Endothelial cell of umbilical vein (primary cell): ENCODE measurements around the gene UBASH3B. TPM values are rescaled to one million over a fixed set of nuclear protein-coding genes. Genes with fewer than 3 reads are reported as not detected.

Source experiments
- BruUV-seq: library from RNA; stranded (reverse); fragments of 400-500 nt; replicated peaks from 2 replicates; lab custom pipeline; 2021; lab: Mats Ljungman, UMichigan
- CTCF ChIA-PET: fragments of 300-600, 350-600 bp; sonication (Branson Sonifier 250); formaldehyde crosslinking; loops from one replicate; lab custom pipeline; 2021; ENCODE audit warnings: antibody characterized with exemption, inconsistent platforms; lab: Charles Lee
- POLR2A ChIA-PET: fragments of 300-600, 350-600 bp; sonication (Branson Sonifier 250); formaldehyde crosslinking; loops from one replicate; lab custom pipeline; 2021; ENCODE audit warnings: antibody characterized with exemption, inconsistent platforms; lab: Charles Lee
- DNase-seq: peaks from one replicate; pipeline ENCODE4 v3.0.0-alpha.2; 2011; ENCODE audit warnings: low read depth, low spot score
- FAIRE-seq: peaks from 2 replicates; lab custom pipeline; 2011; peaks lifted over from hg19 to GRCh38; lab: Jason Lieb, UNC
- H2AFZ ChIP-seq: 2 replicates; pipeline ENCODE4 v1.6.0; 2012; ENCODE audit warnings: low read depth, low read length, control low read depth, inconsistent platforms
- H3K27ac ChIP-seq: 2 replicates; pipeline ENCODE4 v1.5.1; 2011; ENCODE audit warnings: low read depth, mild to moderate bottlenecking, control low read depth, low read length, moderate library complexity; ENCODE audit not compliant: insufficient read depth
- H3K27me3 ChIP-seq, 2 experiments: 2 replicates each; pipeline versions ENCODE4 v1.6.0 to v1.6.1; 2011; ENCODE audit warnings: low read length in 2 of 2, mixed read lengths in 1 of 2; ENCODE audit not compliant: control insufficient read depth in 2 of 2, insufficient read depth in 2 of 2
- H3K36me3 ChIP-seq, 2 experiments: 2 replicates in 1 of 2; 3 replicates in 1 of 2; pipeline ENCODE4 v1.5.1; 2011; ENCODE audit warnings: low read length in 2 of 2, mild to moderate bottlenecking in 1 of 2, moderate library complexity in 1 of 2; ENCODE audit not compliant: control insufficient read depth in 2 of 2, insufficient read depth in 2 of 2; ENCODE audit errors: extremely low read depth in 1 of 2
- H3K4me1 ChIP-seq: 3 replicates; pipeline ENCODE4 v1.5.1; 2011; ENCODE audit warnings: mild to moderate bottlenecking, low read length; ENCODE audit not compliant: control insufficient read depth, insufficient read depth; ENCODE audit errors: extremely low read depth
- H3K4me2 ChIP-seq: 2 replicates; pipeline ENCODE4 v1.6.1; 2011; ENCODE audit warnings: low read length, control low read depth, mixed read lengths; ENCODE audit not compliant: insufficient read depth
- H3K4me3 ChIP-seq, 3 experiments: fragments of 200-600 bp in 1 of 3; sonication (generic), shearing (Covaris generic) in 1 of 3; replicated peaks in 1 of 3; 2 replicates each; pipeline ENCODE4 v1.5.1; 2011 to 2016; ENCODE audit warnings: control low read depth in 3 of 3, low read length in 3 of 3, mild to moderate bottlenecking in 2 of 3, inconsistent platforms in 1 of 3, low read depth in 1 of 3, moderate library complexity in 1 of 3; ENCODE audit not compliant: insufficient read depth in 1 of 3
- H3K79me2 ChIP-seq: 2 replicates; pipeline ENCODE4 v1.6.0; 2012; ENCODE audit warnings: low read length, inconsistent platforms; ENCODE audit not compliant: control insufficient read depth, insufficient read depth
- H3K9ac ChIP-seq: replicated peaks from 2 replicates; pipeline ENCODE3; 2011; ENCODE audit warnings: low read length, control low read depth; ENCODE audit not compliant: insufficient read depth; ENCODE audit errors: extremely low read depth
- H3K9me1 ChIP-seq: replicated peaks from 3 replicates; pipeline ENCODE4 v1.6.0; 2011; ENCODE audit warnings: mild to moderate bottlenecking, low read length; ENCODE audit not compliant: control insufficient read depth, insufficient read depth; ENCODE audit errors: extremely low read depth
- H3K9me3 ChIP-seq: replicated peaks from 2 replicates; pipeline ENCODE4 v1.5.1; 2012; ENCODE audit warnings: low read length, inconsistent platforms; ENCODE audit not compliant: control insufficient read depth, insufficient read depth
- H4K20me1 ChIP-seq: replicated peaks from 2 replicates; pipeline ENCODE3; 2011; ENCODE audit warnings: mild to moderate bottlenecking, low read length; ENCODE audit not compliant: control insufficient read depth, insufficient read depth; ENCODE audit errors: extremely low read depth
- CTCF ChIP-seq, 2 donors: IDR thresholded peaks; 1 replicate in 1 of 2; 2 replicates in 1 of 2; pipeline ENCODE4 v1.5.1; 2011; ENCODE audit warnings: low read length in 2 of 2, mild to moderate bottlenecking in 2 of 2, moderate library complexity in 2 of 2, control low read depth in 1 of 2, inconsistent platforms in 1 of 2, low read depth in 1 of 2; ENCODE audit not compliant: insufficient read depth in 1 of 2; ENCODE audit errors: extremely low read depth in 1 of 2
- EZH2 ChIP-seq: IDR thresholded peaks from 2 replicates; pipeline ENCODE4 v1.6.1; 2012; ENCODE audit warnings: borderline replicate concordance, low read depth, mild to moderate bottlenecking, moderate library complexity, low read length, inconsistent platforms; ENCODE audit not compliant: severe bottlenecking
- FOS ChIP-seq: IDR thresholded peaks from 2 replicates; pipeline ENCODE4 v1.6.1; 2011; ENCODE audit warnings: mild to moderate bottlenecking, low read length, moderate library complexity, borderline replicate concordance; ENCODE audit not compliant: insufficient read depth
- GATA2 ChIP-seq: IDR thresholded peaks from 2 replicates; pipeline ENCODE4 v1.7.0; 2011; ENCODE audit warnings: low read depth, mild to moderate bottlenecking, moderate library complexity, mixed read lengths, low read length; ENCODE audit not compliant: insufficient read length, insufficient read depth
- JUN ChIP-seq: IDR thresholded peaks from 2 replicates; pipeline ENCODE4 v1.6.1; 2011; ENCODE audit warnings: borderline replicate concordance, low read depth; ENCODE audit not compliant: insufficient read length, insufficient read depth
- MAX ChIP-seq: IDR thresholded peaks from 2 replicates; pipeline ENCODE4 v1.6.1; 2011; ENCODE audit not compliant: insufficient read depth, insufficient read length
- MYC ChIP-seq: IDR thresholded peaks from one replicate; pipeline ENCODE4 v1.6.1; 2011; ENCODE audit warnings: mild to moderate bottlenecking, low read depth, low read length
- POLR2A ChIP-seq: IDR thresholded peaks from 2 replicates; pipeline ENCODE4 v1.6.1; 2012; ENCODE audit warnings: low read depth, mild to moderate bottlenecking, control low read depth, low read length
- POLR2AphosphoS5 ChIP-seq: IDR thresholded peaks from 2 replicates; pipeline ENCODE4 v1.6.1; 2012; ENCODE audit warnings: low read depth, mild to moderate bottlenecking, control low read depth, low read length, moderate library complexity; ENCODE audit not compliant: insufficient read depth
- dilution Hi-C: fragments of 300-500 bp; cut with MboI; formaldehyde crosslinking; loops from one replicate; pipeline ENCODE4 v1.15.0; 2019; ENCODE audit warnings: low sequenced_read_pairs; ENCODE audit not compliant: extremely low pct_ligation_motif_present
- intact Hi-C: fragments of 100-400 bp; cut with micrococcal nuclease; formaldehyde crosslinking; loops from one replicate; pipeline ENCODE4 v1.10.0; 2022
- polyA plus RNA-seq, 4 experiments: library from polyadenylated mRNA; depleted of rRNA in 3 of 4; stranded (reverse) in 3 of 4; unstranded in 1 of 4; fragments of >200 nt; gene quantifications; 2 replicates each; pipeline versions ENCODE4 v1.2.1 to v1.2.3, GENCODE V29; 2011 to 2012; ENCODE audit warnings: missing spikeins in 1 of 4
- total RNA-seq: library from RNA; stranded (reverse); gene quantifications from 2 replicates; pipeline ENCODE4 v1.2.3, GENCODE V29; 2021

The UBASH3B gene
- total and polyA plus RNA-seq, 2 donors (not counting 3 experiments of a cell fraction or from before 2014, with no cell fraction given): 23.7 to 38.1 TPM

GRCh38 chr11:122812638-122813037, 157.1 kb downstream of the UBASH3B start:
- no peaks in the 10 kb centered on the region for H4K20me1 ChIP-seq
- TF ChIP-seq POLR2A (no peak), MAX (no peak), GATA2 (no peak), MYC (no peak), FOS (no peak), POLR2AphosphoS5 (no peak), JUN (no peak), EZH2 (no peak), CTCF (IDR thresholded peaks at IDR 0.05; ENCODE audit: extremely low read depth in 1 of 2, insufficient read depth in 1 of 2, low read depth in 1 of 2, low read length in 2 of 2) (no peak)
- no peak overlapping the region for H3K4me2 ChIP-seq
- no peak overlapping the region for H2AFZ ChIP-seq
- H3K9me1 ChIP-seq: no peaks in the 10 kb centered on the region
- ChIA-PET CTCF (interaction anchor here (1.0 to 5.7 kb wide), 2 partner anchors 9 to 42 kb away, joined by 3 to 24 read pairs; no protein-coding TSS in a partner anchor), POLR2A (no interaction called here)
- FAIRE-seq: no peak
- no peak overlapping the region for H3K9ac ChIP-seq
- H3K9me3 ChIP-seq: no peaks in the 10 kb centered on the region
- H3K36me3 ChIP-seq: peaks cover 0 to 4% of the 10 kb centered on the region in 2 experiments
- BruUV-seq: no TSS peak
- no peaks in the 10 kb centered on the region for H3K27me3 ChIP-seq
- H3K4me1 ChIP-seq: peaks cover 6% of the 10 kb centered on the region
- DNase-seq: peak; percentile 34
- no peak overlapping the region for H3K27ac ChIP-seq
- dilution Hi-C loops: no loop called here
- intact Hi-C loops: no loop called here
- H3K79me2 ChIP-seq: no peaks in the 10 kb centered on the region
- no peak overlapping the region for H3K4me3 ChIP-seq
